Measurements from ENCODE around the gene ANKRD30B.
"Not testable (repeated sequence)": the region's sequence is repeated elsewhere in the genome, so short reads cannot be mapped to it uniquely, and the experiment has no call there.

Gene ANKRD30B

GRCh38 chr18:14747513-14748474 is at the start of gene ANKRD30B:
Gene ANKRD30B (plus strand): TSS chr18:14748172. CDS start chr18:14748420, 248 bp downstream.
- DNase-seq, result no peak

GRCh38 chr18:14701286-14702040 is 46.5 kb upstream of the ANKRD30B start:
- DNase-seq, result not testable (repeated sequence)

- not testable (repeated sequence) for DNase-seq
These were observed 38.2 kb upstream of the ANKRD30B start for GRCh38 chr18:14709761-14710160.

GRCh38 chr18:14721569-14721968 is 26.4 kb upstream of the ANKRD30B start:
- DNase-seq, result not testable (repeated sequence)

- DNase-seq, result not testable (repeated sequence)
These were observed 8.9 kb upstream of the ANKRD30B start for GRCh38 chr18:14739056-14739455.

- DNase-seq, result no peak
These were observed 1.1 kb upstream of the ANKRD30B start for GRCh38 chr18:14746897-14747296.

- no peak for DNase-seq
These were observed 524 bp downstream of the ANKRD30B start for GRCh38 chr18:14748496-14748895.

GRCh38 chr18:14763566-14763965 is 15.6 kb downstream of the ANKRD30B start:
- DNase-seq, result not testable (repeated sequence)

GRCh38 chr18:14767474-14767873 is 19.5 kb downstream of the ANKRD30B start:
- DNase-seq, result no peak

GRCh38 chr18:14768241-14768640 is 20.3 kb downstream of the ANKRD30B start:
- DNase-seq, result no peak

GRCh38 chr18:14769381-14769780 is 21.4 kb downstream of the ANKRD30B start:
- no peak for DNase-seq

GRCh38 chr18:14776801-14777200 is 28.8 kb downstream of the ANKRD30B start:
- no peak for DNase-seq

- no peak for DNase-seq
These were observed 33.7 kb downstream of the ANKRD30B start for GRCh38 chr18:14781671-14782070.

GRCh38 chr18:14784133-14784532 is 36.2 kb downstream of the ANKRD30B start:
- DNase-seq, result no peak

GRCh38 chr18:14796876-14797275 is 48.9 kb downstream of the ANKRD30B start:
- not testable (repeated sequence) for DNase-seq

- DNase-seq, result not testable (repeated sequence)
These were observed 50.2 kb downstream of the ANKRD30B start for GRCh38 chr18:14797969-14798764.

GRCh38 chr18:14811081-14811480 is 63.1 kb downstream of the ANKRD30B start:
- not testable (repeated sequence) for DNase-seq

GRCh38 chr18:14826972-14827632 is 79.1 kb downstream of the ANKRD30B start:
- DNase-seq, result not testable (repeated sequence)

- not testable (repeated sequence) for DNase-seq
These were observed 93.6 kb downstream of the ANKRD30B start for GRCh38 chr18:14841607-14842006.

- DNase-seq, result not testable (repeated sequence)
These were observed 103.6 kb downstream of the ANKRD30B start for GRCh38 chr18:14851533-14851932.

GRCh38 chr18:14855634-14856033 is 107.7 kb downstream of the ANKRD30B start:
- not testable (repeated sequence) for DNase-seq

GRCh38 chr18:14856256-14856655 is 108.3 kb downstream of the ANKRD30B start:
- DNase-seq, result not testable (repeated sequence)

All from MV-4-11 (cell line).